H1 (cell line): Measurements from ENCODE around the gene RRBP1. TPM values are rescaled to one million over a fixed set of nuclear protein-coding genes. Genes with fewer than 3 reads are reported as not detected.

ENCODE experiments used
- CTCF ChIA-PET: fragments of 300-600 bp; sonication (Branson Sonifier 250); formaldehyde crosslinking; loops from one replicate; lab custom pipeline; 2021; ENCODE audit not compliant: partially characterized antibody; lab: Charles Lee
- POLR2A ChIA-PET: fragments of 300-600 bp; sonication (Branson Sonifier 250); formaldehyde crosslinking; loops from one replicate; lab custom pipeline; 2021; ENCODE audit warnings: inconsistent platforms; ENCODE audit not compliant: partially characterized antibody; lab: Charles Lee
- DNase-seq, 2 experiments: peaks; one replicate each; pipeline versions ENCODE4 v3.0.0 to v3.0.0-alpha.2; 2010 to 2022; ENCODE audit warnings: low spot score in 2 of 2, low read depth in 1 of 2, mixed read lengths in 1 of 2
- FAIRE-seq: peaks from 2 replicates; lab custom pipeline; 2011; peaks lifted over from hg19 to GRCh38; lab: Jason Lieb, UNC
- H2AFZ ChIP-seq: 2 replicates; pipeline ENCODE4 v1.8.1; 2012; ENCODE audit warnings: low read length, inconsistent platforms
- H2AK5ac ChIP-seq: 2 replicates; pipeline ENCODE4 v1.6.1; 2013; ENCODE audit warnings: low read depth, low read length
- H2BK120ac ChIP-seq: replicated peaks from 2 replicates; pipeline ENCODE3; 2013; ENCODE audit warnings: low read depth, low read length, inconsistent platforms
- H2BK12ac ChIP-seq: 2 replicates; pipeline ENCODE4 v1.6.1; 2013; ENCODE audit warnings: low read depth, low read length
- H2BK15ac ChIP-seq: 2 replicates; pipeline ENCODE4 v1.6.1; 2013; ENCODE audit warnings: low read length
- H2BK20ac ChIP-seq: 2 replicates; pipeline ENCODE4 v1.6.1; 2013; ENCODE audit warnings: low read length
- H2BK5ac ChIP-seq: 2 replicates; pipeline ENCODE4 v1.6.1; 2013; ENCODE audit warnings: low read depth, low read length
- H3K14ac ChIP-seq: 2 replicates; pipeline ENCODE4 v1.6.1; 2013; ENCODE audit warnings: inconsistent platforms; ENCODE audit not compliant: insufficient read length
- H3K18ac ChIP-seq: 2 replicates; pipeline ENCODE4 v1.6.1; 2013; ENCODE audit warnings: low read length; ENCODE audit errors: extremely low read depth
- H3K23ac ChIP-seq: 2 replicates; pipeline ENCODE4 v1.6.1; 2013; ENCODE audit warnings: inconsistent platforms; ENCODE audit not compliant: insufficient read length
- H3K23me2 ChIP-seq: 2 replicates; pipeline ENCODE4 v1.6.1; 2013; ENCODE audit warnings: low read depth, low read length
- H3K27ac ChIP-seq: 2 replicates; pipeline ENCODE4 v1.6.1; 2011; ENCODE audit warnings: low read depth, low read length, inconsistent platforms
- H3K27me3 ChIP-seq, 4 experiments: replicated peaks in 1 of 4; 1 replicate in 1 of 4; 2 replicates in 3 of 4; pipeline versions ENCODE4 v1.6.1 to v1.8.1; 2011 to 2013; ENCODE audit warnings: low read length in 3 of 4, mild to moderate bottlenecking in 3 of 4, inconsistent platforms in 2 of 4, mixed read lengths in 2 of 4, moderate library complexity in 1 of 4; ENCODE audit not compliant: control insufficient read depth in 3 of 4, insufficient read depth in 3 of 4; ENCODE audit errors: extremely low read depth in 1 of 4
- H3K36me3 ChIP-seq, 4 experiments: 2 replicates each; pipeline versions ENCODE4 v1.6.1 to v1.8.1; 2011 to 2013; ENCODE audit warnings: mild to moderate bottlenecking in 4 of 4, low read length in 3 of 4, moderate library complexity in 2 of 4, control low read depth in 1 of 4, inconsistent platforms in 1 of 4; ENCODE audit not compliant: insufficient read depth in 4 of 4, control insufficient read depth in 2 of 4
- H3K4ac ChIP-seq: replicated peaks from 2 replicates; pipeline ENCODE3; 2013; ENCODE audit warnings: low read length, low read depth, mixed read lengths, inconsistent platforms; ENCODE audit not compliant: insufficient read length
- H3K4me1 ChIP-seq, 4 experiments: replicated peaks in 1 of 4; 1 replicate in 1 of 4; 2 replicates in 3 of 4; pipeline versions ENCODE4 v1.6.1 to v1.8.1; 2011 to 2013; ENCODE audit warnings: low read length in 3 of 4, inconsistent platforms in 2 of 4, mixed read lengths in 1 of 4; ENCODE audit not compliant: insufficient read depth in 4 of 4, control insufficient read depth in 3 of 4
- H3K4me2 ChIP-seq, 2 experiments: 2 replicates each; pipeline versions ENCODE4 v1.6.1 to v1.8.1; 2011 to 2013; ENCODE audit warnings: low read depth in 2 of 2, low read length in 2 of 2, control low read depth in 1 of 2, inconsistent platforms in 1 of 2, mild to moderate bottlenecking in 1 of 2; ENCODE audit not compliant: insufficient read depth in 1 of 2
- H3K4me3 ChIP-seq, 4 experiments: fragments of 200-600, 300-600 bp in 1 of 4; sonication (generic), shearing (Covaris generic), sonication (Bioruptor Twin) in 1 of 4; 2 replicates each; pipeline versions ENCODE4 v1.5.1 to v1.8.1; 2011 to 2016; ENCODE audit warnings: low read length in 4 of 4, low read depth in 3 of 4, control low read depth in 2 of 4, inconsistent platforms in 2 of 4, mild to moderate bottlenecking in 2 of 4, mixed read lengths in 1 of 4, moderate library complexity in 1 of 4; ENCODE audit not compliant: insufficient read depth in 2 of 4; ENCODE audit errors: extremely low read depth in 1 of 4
- H3K56ac ChIP-seq: replicated peaks from 2 replicates; pipeline ENCODE3; 2013; ENCODE audit warnings: low read depth, mild to moderate bottlenecking, mixed read lengths, low read length, inconsistent platforms; ENCODE audit not compliant: insufficient read length
- H3K79me1 ChIP-seq: 2 replicates; pipeline ENCODE4 v1.6.1; 2013; ENCODE audit warnings: low read depth, low read length, control low read depth
- H3K79me2 ChIP-seq, 2 experiments: 2 replicates each; pipeline versions ENCODE4 v1.6.1 to v1.8.1; 2012 to 2013; ENCODE audit warnings: low read length in 2 of 2, mild to moderate bottlenecking in 2 of 2, inconsistent platforms in 1 of 2; ENCODE audit not compliant: insufficient read depth in 2 of 2, control insufficient read depth in 1 of 2
- H3K9ac ChIP-seq, 4 experiments: replicated peaks in 1 of 4; 1 replicate in 1 of 4; 2 replicates in 3 of 4; pipeline versions ENCODE4 v1.6.1 to v1.8.1; 2011 to 2013; ENCODE audit warnings: low read depth in 3 of 4, low read length in 3 of 4, control low read depth in 2 of 4, mild to moderate bottlenecking in 2 of 4, moderate library complexity in 2 of 4, inconsistent platforms in 1 of 4; ENCODE audit errors: extremely low read depth in 1 of 4
- H3K9me3 ChIP-seq, 2 experiments: 2 replicates each; pipeline versions ENCODE4 v1.6.1 to v1.8.1; 2012 to 2013; ENCODE audit warnings: mild to moderate bottlenecking in 2 of 2, moderate library complexity in 2 of 2, control low read depth in 1 of 2, inconsistent platforms in 1 of 2, low read depth in 1 of 2, low read length in 1 of 2, mixed read lengths in 1 of 2; ENCODE audit not compliant: insufficient read depth in 2 of 2
- H4K20me1 ChIP-seq, 2 experiments: replicated peaks in 1 of 2; 2 replicates each; pipeline versions ENCODE3 to v1.8.1; 2011 to 2013; ENCODE audit warnings: inconsistent platforms in 2 of 2, low read length in 2 of 2, mild to moderate bottlenecking in 1 of 2; ENCODE audit not compliant: insufficient read depth in 2 of 2, control insufficient read depth in 1 of 2
- H4K5ac ChIP-seq: 2 replicates; pipeline ENCODE4 v1.6.1; 2013; ENCODE audit warnings: low read length, low read depth, mixed read lengths, inconsistent platforms; ENCODE audit not compliant: insufficient read length
- H4K8ac ChIP-seq: 2 replicates; pipeline ENCODE4 v1.8.0; 2013; ENCODE audit warnings: mild to moderate bottlenecking, moderate library complexity, low read length, inconsistent platforms; ENCODE audit not compliant: insufficient read depth; ENCODE audit errors: extremely low read depth
- H4K91ac ChIP-seq: replicated peaks from 2 replicates; pipeline ENCODE3; 2013; ENCODE audit warnings: low read length, mixed read lengths, inconsistent platforms; ENCODE audit not compliant: insufficient read length
- BCL11A ChIP-seq, 2 experiments: IDR thresholded peaks; one replicate each; pipeline ENCODE4 v1.6.1; 2011; ENCODE audit warnings: low read depth in 2 of 2, low read length in 2 of 2, mild to moderate bottlenecking in 2 of 2
- BRCA1 ChIP-seq: IDR thresholded peaks from 2 replicates; pipeline ENCODE4 v1.6.1; 2012; ENCODE audit warnings: low read depth, low read length, improper control_type of control experiment
- CBX5 ChIP-seq: fragments of 300-800, 300-1000 bp; sonication (generic); IDR thresholded peaks from 2 replicates; pipeline ENCODE4 v1.7.1; 2016; ENCODE audit warnings: antibody characterized with exemption, low read length, low read depth
- CEBPB ChIP-seq: IDR thresholded peaks from 2 replicates; pipeline ENCODE4 v1.6.1; 2012; ENCODE audit warnings: low read depth, low read length
- GTF2F1 ChIP-seq: IDR thresholded peaks from 2 replicates; pipeline ENCODE4 v1.6.1; 2012; ENCODE audit warnings: low read depth, low read length, improper control_type of control experiment, borderline replicate concordance
- HDAC6 ChIP-seq: IDR thresholded peaks from one replicate; pipeline ENCODE4 v1.7.1; 2012; ENCODE audit warnings: low read depth, mild to moderate bottlenecking, inconsistent platforms, low read length, moderate library complexity
- RBBP5 ChIP-seq: IDR thresholded peaks from 2 replicates; pipeline ENCODE4 v1.7.1; 2012; ENCODE audit warnings: low read depth, mild to moderate bottlenecking, inconsistent platforms, low read length, moderate library complexity, borderline replicate concordance
- SP1 ChIP-seq: IDR thresholded peaks from 2 replicates; pipeline ENCODE4 v1.6.1; 2011; ENCODE audit warnings: low read depth, low read length
- SP4 ChIP-seq: IDR thresholded peaks from 2 replicates; pipeline ENCODE4 v1.6.1; 2012; ENCODE audit warnings: low read length, inconsistent platforms
- WGBS, 2 experiments: shearing (Covaris generic) in 1 of 2; methylation state at CpG; one replicate each; pipeline versions ENCODE4 v1.1.6 to v1.1.7; 2013 to 2015; ENCODE audit warnings: low lambda C conversion rate in 2 of 2, mixed read lengths in 2 of 2, inconsistent platforms in 1 of 2, low coverage in 1 of 2, missing lambda C conversion rate in 1 of 2; ENCODE audit not compliant: insufficient replicate concordance in 2 of 2, insufficient coverage in 1 of 2, insufficient read length in 1 of 2; ENCODE audit errors: extremely low coverage in 1 of 2, missing lambda C conversion rate in 1 of 2; 5-methylcytosine and 5-hydroxymethylcytosine counted together
- polyA plus RNA-seq, 7 experiments: library from polyadenylated mRNA; depleted of rRNA in 3 of 7; stranded (reverse) in 5 of 7; unstranded in 2 of 7; fragments of >200 nt in 5 of 7; fragments of 200-250 nt in 2 of 7; gene quantifications; 1 replicate in 5 of 7; 2 replicates in 1 of 7; 4 replicates in 1 of 7; pipeline versions ENCODE4 v1.2.1 to v1.2.3, GENCODE V29; 2011 to 2013; ENCODE audit warnings: missing spikeins in 2 of 7, mixed read lengths in 2 of 7
- total RNA-seq: library from RNA; stranded (reverse); fragmentation: NEBNext Ultra II Directional; extraction: Animal tissue kit (Norgen Biotek cat#: 25700); gene quantifications from 2 replicates; pipeline ENCODE4 v1.2.1, GENCODE V29; 2021
- TF ChIP-seq, protein P1 (sequence below): IDR thresholded peaks from 2 replicates; pipeline ENCODE4 v1.6.1; 2011; ENCODE audit warnings: low read length, improper control_type of control experiment
- TF ChIP-seq, protein P2 (sequence below): IDR thresholded peaks from 2 replicates; pipeline ENCODE4 v1.6.1; 2012; ENCODE audit warnings: inconsistent platforms
- TF ChIP-seq, protein P3 (sequence below): IDR thresholded peaks from 2 replicates; pipeline ENCODE4 v1.6.1; 2011; ENCODE audit warnings: low read depth, mild to moderate bottlenecking, low read length; ENCODE audit not compliant: insufficient read depth

The RRBP1 gene
- total and polyA plus RNA-seq, 2 of the 8 experiments (the other 6 are each of a cell fraction or from before 2014, with no cell fraction given) = 15.9 to 157 TPM

DNA sequence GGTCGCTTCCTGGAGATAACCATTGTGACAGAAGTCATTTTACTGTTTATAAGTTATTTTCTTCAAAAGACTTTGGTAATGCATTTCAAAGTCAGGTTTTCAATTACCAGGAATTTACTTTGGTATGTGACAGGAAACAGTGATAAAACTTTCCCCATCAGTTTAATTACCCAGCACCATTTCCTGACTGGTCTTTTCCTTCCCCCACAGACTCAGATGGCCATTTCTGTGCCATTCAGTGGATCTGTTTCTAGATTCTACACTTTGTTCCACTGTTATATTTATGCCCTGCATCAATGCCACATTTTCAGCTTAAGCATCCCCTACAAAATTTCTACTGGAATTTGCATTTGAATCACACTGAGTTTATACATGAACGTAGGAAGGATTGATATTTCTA is 16.3 kb downstream of the RRBP1 start:
- no peak overlapping the region for H3K18ac ChIP-seq
- no peak overlapping the region for H2AFZ ChIP-seq
- FAIRE-seq = no peak
- no peaks in the 10 kb centered on the region; a peak in 1 of 8 replicates for H3K36me3 ChIP-seq
- H3K4ac ChIP-seq = no peak overlapping the region
- no peak for DNase-seq
- no peak overlapping the region for H2BK120ac ChIP-seq
- H4K20me1 ChIP-seq = peaks cover 3 to 14% of the 10 kb centered on the region in 2 experiments
- H2AK5ac ChIP-seq = no peak overlapping the region
- no peak overlapping the region for H2BK15ac ChIP-seq
- H2BK12ac ChIP-seq = no peak overlapping the region
- CTCF ChIA-PET = interaction anchor here (0.9 to 5.2 kb wide), 10 partner anchors 10 to 271 kb away, joined by 3 to 26 read pairs (median 4); partner anchors contain the start of gene RRBP1
- H4K5ac ChIP-seq = no peak overlapping the region
- no peak overlapping the region for H3K14ac ChIP-seq
- H3K23me2 ChIP-seq = no peaks in the 10 kb centered on the region
- no peak overlapping the region for H3K23ac ChIP-seq
- H3K79me1 ChIP-seq = peaks cover 5% of the 10 kb centered on the region; the same call in 1 of the 2 replicates
- no peak overlapping the region for H3K4me2 ChIP-seq
- H3K9ac ChIP-seq = no peak overlapping the region
- no peaks in the 10 kb centered on the region for H3K27me3 ChIP-seq
- no peaks in the 10 kb centered on the region for H3K9me3 ChIP-seq
- no peak overlapping the region for H4K8ac ChIP-seq
- POLR2A ChIA-PET = interaction anchor here (0.7 to 3.2 kb wide), 5 partner anchors 9 to 24 kb away, joined by 3 to 21 read pairs (median 4); no protein-coding TSS in a partner anchor
- no peak overlapping the region for H2BK5ac ChIP-seq
- no peak overlapping the region for H3K4me3 ChIP-seq
- H3K56ac ChIP-seq = no peak overlapping the region
- 87% methylated on average over 2 of the region's 2 CpGs; no CpG with 5 or more reads in 1 of the 2 experiments for WGBS, 2 experiments
- no peak overlapping the region for H4K91ac ChIP-seq
- H2BK20ac ChIP-seq = no peak overlapping the region
- peaks cover 8 to 96% of the 10 kb centered on the region in 2 experiments for H3K79me2 ChIP-seq
- peaks cover 0 to 3% (median 2%) of the 10 kb centered on the region in 4 experiments; a peak in 2 of 7 replicates for H3K4me1 ChIP-seq
- no peak overlapping the region for H3K27ac ChIP-seq
- TF ChIP-seq CEBPB (no peak), GTF2F1 (no peak), SP1 (no peak), RBBP5 (no peak), BRCA1 (no peak), HDAC6 (no peak), BCL11A (IDR thresholded peaks at IDR 0.05; ENCODE audit: low read depth in 2 of 2, low read length in 2 of 2) (no peak), SP4 (no peak), CBX5 (no peak)
- TF ChIP-seq, protein P1, sequence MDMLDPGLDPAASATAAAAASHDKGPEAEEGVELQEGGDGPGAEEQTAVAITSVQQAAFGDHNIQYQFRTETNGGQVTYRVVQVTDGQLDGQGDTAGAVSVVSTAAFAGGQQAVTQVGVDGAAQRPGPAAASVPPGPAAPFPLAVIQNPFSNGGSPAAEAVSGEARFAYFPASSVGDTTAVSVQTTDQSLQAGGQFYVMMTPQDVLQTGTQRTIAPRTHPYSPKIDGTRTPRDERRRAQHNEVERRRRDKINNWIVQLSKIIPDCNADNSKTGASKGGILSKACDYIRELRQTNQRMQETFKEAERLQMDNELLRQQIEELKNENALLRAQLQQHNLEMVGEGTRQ = no peak
- TF ChIP-seq, protein P2, sequence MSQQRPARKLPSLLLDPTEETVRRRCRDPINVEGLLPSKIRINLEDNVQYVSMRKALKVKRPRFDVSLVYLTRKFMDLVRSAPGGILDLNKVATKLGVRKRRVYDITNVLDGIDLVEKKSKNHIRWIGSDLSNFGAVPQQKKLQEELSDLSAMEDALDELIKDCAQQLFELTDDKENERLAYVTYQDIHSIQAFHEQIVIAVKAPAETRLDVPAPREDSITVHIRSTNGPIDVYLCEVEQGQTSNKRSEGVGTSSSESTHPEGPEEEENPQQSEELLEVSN = no peak
- TF ChIP-seq, protein P3, sequence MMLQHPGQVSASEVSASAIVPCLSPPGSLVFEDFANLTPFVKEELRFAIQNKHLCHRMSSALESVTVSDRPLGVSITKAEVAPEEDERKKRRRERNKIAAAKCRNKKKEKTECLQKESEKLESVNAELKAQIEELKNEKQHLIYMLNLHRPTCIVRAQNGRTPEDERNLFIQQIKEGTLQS = no peak
